ENCODE measurements around the gene ZNF549. TPM values are rescaled to one million over a fixed set of nuclear protein-coding genes. Genes with fewer than 3 reads are reported as not detected.

ZNF549 gene
- total and polyA plus RNA-seq, 2 experiments from 2014 or later, result 3.2 to 6.4 TPM

DNA sequence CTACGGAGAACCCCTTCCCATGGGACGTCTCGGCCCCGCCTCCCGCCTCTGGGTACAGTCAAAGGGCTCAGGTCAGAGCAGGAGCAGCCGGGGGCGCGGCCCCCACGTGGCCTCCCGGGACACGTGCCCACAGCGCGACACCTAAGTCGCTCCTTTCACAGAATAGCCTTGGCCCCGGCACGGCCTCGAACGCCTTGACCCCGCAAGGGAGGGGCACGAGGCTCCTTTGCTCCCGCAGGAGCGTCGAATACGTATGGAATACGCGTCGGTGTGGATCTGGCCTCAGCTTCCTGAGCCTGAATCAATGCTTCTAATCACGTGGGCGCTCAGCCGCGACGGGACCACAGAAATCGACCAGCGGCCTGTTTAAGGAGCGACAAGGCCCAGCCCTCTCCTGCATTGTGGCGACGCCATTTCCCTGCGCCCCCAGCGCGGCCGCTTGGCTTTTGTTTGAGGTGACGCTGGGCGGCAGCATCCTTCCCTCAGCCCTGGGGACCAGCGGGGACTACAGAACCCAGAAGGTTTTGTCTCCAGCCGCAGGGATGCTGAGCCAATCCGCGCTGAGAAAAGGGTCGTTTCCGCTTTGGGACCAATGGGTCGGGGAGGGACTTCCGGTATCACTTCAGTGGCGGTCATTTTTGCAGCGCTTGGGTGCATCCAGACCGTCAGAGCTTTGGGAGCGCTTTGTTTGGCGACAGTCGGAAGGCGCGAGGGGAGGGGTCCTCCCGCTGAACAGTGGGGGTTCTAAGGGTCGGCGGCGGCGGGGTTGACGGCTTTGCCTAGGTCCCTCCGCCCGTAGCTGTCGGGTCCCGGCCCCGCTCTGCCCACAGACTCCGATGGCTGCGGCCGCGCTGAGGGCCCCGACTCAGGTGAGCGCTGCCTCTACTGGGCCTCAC, 56.6 kb downstream of the ZNF549 start, which contains the start of gene ZIK1:
TSS of gene ZIK1 (plus strand) at position 625 of the 896 bp plus-strand sequence. CDS start at position 837, 212 bp downstream.
- peak; percentile 94 for DNase-seq (ENCODE audit: low spot score)
- H3K9me3 ChIP-seq (ENCODE audit: low read depth), result no peaks in the 10 kb centered on the region
- peaks cover 13% of the 10 kb centered on the region for H3K79me2 ChIP-seq
- WGBS (ENCODE audit: low lambda C conversion rate, missing lambda C conversion rate), result 1% methylated on average over 75 of the region's 76 CpGs
- no peaks in the 10 kb centered on the region for H4K20me1 ChIP-seq (ENCODE audit: insufficient read depth, poor library complexity, severe bottlenecking)
- no peaks in the 10 kb centered on the region for H3K9me2 ChIP-seq (replicated peaks; ENCODE audit: insufficient read depth)
- peak within 1 kb of the TSS; percentile 90 for H3K4me2 ChIP-seq
- H3K27me3 ChIP-seq, result no peaks in the 10 kb centered on the region
- no peaks in the 10 kb centered on the region for H3K36me3 ChIP-seq (replicated peaks; ENCODE audit: insufficient read depth, low read depth)
- H3K4me3 ChIP-seq, result peak within 1 kb of the TSS; percentile 35
- H2AFZ ChIP-seq, result peak within 1 kb of the TSS; percentile 97
- TF ChIP-seq EZH2 (IDR thresholded peaks at IDR 0.05; ENCODE audit: borderline replicate concordance) (no peak), EZH2phosphoT487 (IDR thresholded peaks at IDR 0.05; ENCODE audit: low read depth, severe bottlenecking, unreplicated experiment) (no peak)
- TF ChIP-seq, protein P1, sequence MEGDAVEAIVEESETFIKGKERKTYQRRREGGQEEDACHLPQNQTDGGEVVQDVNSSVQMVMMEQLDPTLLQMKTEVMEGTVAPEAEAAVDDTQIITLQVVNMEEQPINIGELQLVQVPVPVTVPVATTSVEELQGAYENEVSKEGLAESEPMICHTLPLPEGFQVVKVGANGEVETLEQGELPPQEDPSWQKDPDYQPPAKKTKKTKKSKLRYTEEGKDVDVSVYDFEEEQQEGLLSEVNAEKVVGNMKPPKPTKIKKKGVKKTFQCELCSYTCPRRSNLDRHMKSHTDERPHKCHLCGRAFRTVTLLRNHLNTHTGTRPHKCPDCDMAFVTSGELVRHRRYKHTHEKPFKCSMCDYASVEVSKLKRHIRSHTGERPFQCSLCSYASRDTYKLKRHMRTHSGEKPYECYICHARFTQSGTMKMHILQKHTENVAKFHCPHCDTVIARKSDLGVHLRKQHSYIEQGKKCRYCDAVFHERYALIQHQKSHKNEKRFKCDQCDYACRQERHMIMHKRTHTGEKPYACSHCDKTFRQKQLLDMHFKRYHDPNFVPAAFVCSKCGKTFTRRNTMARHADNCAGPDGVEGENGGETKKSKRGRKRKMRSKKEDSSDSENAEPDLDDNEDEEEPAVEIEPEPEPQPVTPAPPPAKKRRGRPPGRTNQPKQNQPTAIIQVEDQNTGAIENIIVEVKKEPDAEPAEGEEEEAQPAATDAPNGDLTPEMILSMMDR (IDR thresholded peaks at IDR 0.05; ENCODE audit: poor library complexity), result no peak
- H3K27ac ChIP-seq, result peak within 1 kb of the TSS; percentile 78
- H3K4me1 ChIP-seq (ENCODE audit: insufficient read depth), result peaks cover 9% of the 10 kb centered on the region

DNA sequence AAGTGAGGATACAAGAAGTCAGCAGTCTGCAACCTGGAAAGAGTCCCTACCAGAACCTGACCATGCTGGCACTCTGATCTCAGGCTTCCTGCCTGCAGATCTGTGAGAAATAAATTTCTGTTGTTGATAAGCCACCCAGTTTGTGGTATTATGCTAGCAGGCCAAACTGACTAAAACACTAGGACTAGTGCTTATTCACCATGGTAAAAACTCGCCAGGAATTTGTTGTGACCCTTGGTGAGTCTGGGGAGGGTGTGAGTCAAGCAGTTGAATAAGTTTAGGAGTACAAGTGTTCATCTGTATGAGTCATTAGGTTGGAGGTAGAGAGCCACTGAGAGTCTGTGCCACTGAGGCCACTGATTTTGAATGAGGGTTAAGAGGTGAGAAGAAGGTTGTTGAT, 60.4 kb downstream of the ZNF549 start:
- Histone ChIP-seq H3K4me3 (no peak overlapping the region), H3K9me3 (ENCODE audit: low read depth) (peaks cover 22% of the 10 kb centered on the region), H4K20me1 (ENCODE audit: insufficient read depth, poor library complexity, severe bottlenecking) (no peaks in the 10 kb centered on the region), H3K9me2 (replicated peaks; ENCODE audit: insufficient read depth) (no peaks in the 10 kb centered on the region), H3K36me3 (replicated peaks; ENCODE audit: insufficient read depth, low read depth) (peaks cover 9% of the 10 kb centered on the region), H3K4me1 (ENCODE audit: insufficient read depth) (peaks cover 9% of the 10 kb centered on the region), H2AFZ (no peak overlapping the region), H3K79me2 (peaks cover 13% of the 10 kb centered on the region), H3K4me2 (no peak overlapping the region), H3K27me3 (no peaks in the 10 kb centered on the region), H3K27ac (no peak overlapping the region)
- no peak for TF ChIP-seq EZH2 (IDR thresholded peaks at IDR 0.05; ENCODE audit: borderline replicate concordance)
- TF ChIP-seq EZH2phosphoT487 (IDR thresholded peaks at IDR 0.05; ENCODE audit: low read depth, severe bottlenecking, unreplicated experiment), result no peak
- TF ChIP-seq, protein P1 (IDR thresholded peaks at IDR 0.05; ENCODE audit: poor library complexity), result no peak
- no peak for DNase-seq (ENCODE audit: low spot score)
- WGBS (ENCODE audit: low lambda C conversion rate, missing lambda C conversion rate), result 93% methylated on average over 1 of the region's 1 CpG

DNA sequence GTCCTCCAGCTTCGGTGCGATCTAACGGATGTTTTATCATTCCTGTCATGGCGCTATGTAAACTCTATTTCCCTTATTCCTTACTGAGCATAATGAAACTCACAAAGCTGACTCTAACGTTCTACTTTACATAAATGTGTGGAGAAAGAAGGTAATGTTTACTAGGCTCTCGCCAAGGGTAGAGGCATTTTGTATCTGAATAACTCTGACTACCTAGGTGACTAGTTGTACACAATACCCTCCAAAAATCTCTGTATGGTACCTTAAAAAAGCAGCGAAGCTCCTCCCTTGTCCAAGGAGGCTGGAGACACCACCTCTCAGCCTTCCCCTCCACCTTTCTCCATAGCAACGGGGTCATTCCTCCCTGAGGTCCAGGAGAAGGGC, 72.2 kb downstream of the ZNF549 start:
- no peaks in the 10 kb centered on the region for H3K36me3 ChIP-seq (replicated peaks; ENCODE audit: insufficient read depth, low read depth)
- no peaks in the 10 kb centered on the region for H3K4me1 ChIP-seq (ENCODE audit: insufficient read depth)
- H3K4me3 ChIP-seq, result no peak overlapping the region
- WGBS (ENCODE audit: low lambda C conversion rate, missing lambda C conversion rate), result 67% methylated on average over 8 of the region's 8 CpGs
- H3K27ac ChIP-seq, result no peak overlapping the region
- H3K79me2 ChIP-seq, result peaks cover 8% of the 10 kb centered on the region
- H3K4me2 ChIP-seq, result peak overlapping the region; percentile 95
- H4K20me1 ChIP-seq (ENCODE audit: insufficient read depth, poor library complexity, severe bottlenecking), result no peaks in the 10 kb centered on the region
- H3K9me3 ChIP-seq (ENCODE audit: low read depth), result peaks cover 5% of the 10 kb centered on the region
- peak overlapping the region; percentile 69 for H2AFZ ChIP-seq
- no peak for DNase-seq (ENCODE audit: low spot score)
- no peaks in the 10 kb centered on the region for H3K9me2 ChIP-seq (replicated peaks; ENCODE audit: insufficient read depth)
- TF ChIP-seq EZH2 (IDR thresholded peaks at IDR 0.05; ENCODE audit: borderline replicate concordance) (no peak), EZH2phosphoT487 (IDR thresholded peaks at IDR 0.05; ENCODE audit: low read depth, severe bottlenecking, unreplicated experiment) (no peak)
- TF ChIP-seq, protein P1 (IDR thresholded peaks at IDR 0.05; ENCODE audit: poor library complexity), result no peak
- H3K27me3 ChIP-seq, result no peaks in the 10 kb centered on the region

All from hepatocyte (in vitro differentiated cells).